ENCODE measurements around the gene CEP85. TPM values are rescaled to one million over a fixed set of nuclear protein-coding genes. Genes with fewer than 3 reads are reported as not detected.

The CEP85 gene
- total RNA-seq, 2 experiments from 2014 or later: 32.8 to 33.7 TPM

- Mint-ChIP-seq H3K4me1 (ENCODE audit: low read depth) (peaks cover 14% of the 10 kb centered on the region), H3K9me3 (no peaks in the 10 kb centered on the region), H3K36me3 (ENCODE audit: low read depth) (no peaks in the 10 kb centered on the region), H3K27ac (no peak overlapping the region), H3K4me3 (no peak overlapping the region), H3K27me3 (no peaks in the 10 kb centered on the region)
- intact Hi-C loops (cut with micrococcal nuclease): no loop called here
- POLR2A ChIA-PET: no interaction called here
- no peak for DNase-seq
- TF ChIP-seq CTCF (IDR thresholded peaks at IDR 0.05): no peak
- no peak for ATAC-seq
- CTCF ChIA-PET: interaction anchor here (0.6 to 1.2 kb wide), 2 partner anchors 37 to 52 kb away, joined by 4 to 5 read pairs; partner anchors contain the start of gene CEP85
Measured at GRCh38 chr1:26197301-26197700, 36.7 kb upstream of the CEP85 start.

- ATAC-seq (no peak), DNase-seq (no peak)
- no peak overlapping the region for H3K27ac Mint-ChIP-seq
- peaks cover 14% of the 10 kb centered on the region for H3K4me1 Mint-ChIP-seq (ENCODE audit: low read depth)
- no peak for TF ChIP-seq CTCF (IDR thresholded peaks at IDR 0.05)
- H3K9me3 Mint-ChIP-seq: no peaks in the 10 kb centered on the region
- ChIA-PET POLR2A (no interaction called here), CTCF (interaction anchor here (1.2 kb wide), 1 partner anchor 36 kb away, joined by 5 read pairs; the partner anchor contains the start of gene CEP85)
- intact Hi-C loops (cut with micrococcal nuclease): no loop called here
- H3K36me3 Mint-ChIP-seq (ENCODE audit: low read depth): no peaks in the 10 kb centered on the region
- no peaks in the 10 kb centered on the region for H3K27me3 Mint-ChIP-seq
- H3K4me3 Mint-ChIP-seq: no peak overlapping the region
Measured at GRCh38 chr1:26197813-26198212, 36.2 kb upstream of the CEP85 start.

GRCh38 chr1:26200413-26200812 lies 33.6 kb upstream of the CEP85 start:
- POLR2A ChIA-PET: no interaction called here
- Mint-ChIP-seq H3K27me3 (no peaks in the 10 kb centered on the region), H3K4me3 (no peak overlapping the region), H3K27ac (no peak overlapping the region), H3K36me3 (ENCODE audit: low read depth) (no peaks in the 10 kb centered on the region), H3K4me1 (ENCODE audit: low read depth) (peaks cover 14% of the 10 kb centered on the region), H3K9me3 (no peaks in the 10 kb centered on the region)
- TF ChIP-seq CTCF (IDR thresholded peaks at IDR 0.05): no peak
- intact Hi-C loops (cut with micrococcal nuclease): no loop called here
- CTCF ChIA-PET: interaction anchor here (1.5 to 1.7 kb wide), 2 partner anchors 30 to 32 kb away, joined by 4 read pairs; partner anchors contain the start of gene ZNF593
- ATAC-seq (no peak), DNase-seq (no peak)

- ATAC-seq (no peak), DNase-seq (peak; percentile 25)
- Mint-ChIP-seq H3K4me1 (ENCODE audit: low read depth) (peaks cover 14% of the 10 kb centered on the region), H3K36me3 (ENCODE audit: low read depth) (no peaks in the 10 kb centered on the region), H3K4me3 (no peak overlapping the region), H3K9me3 (no peaks in the 10 kb centered on the region), H3K27ac (no peak overlapping the region), H3K27me3 (no peaks in the 10 kb centered on the region)
- POLR2A ChIA-PET: interaction anchor here (0.6 kb wide), 1 partner anchor 14 kb away, joined by 3 read pairs; no protein-coding TSS in a partner anchor
- intact Hi-C loops (cut with micrococcal nuclease): no loop called here
- CTCF ChIA-PET: interaction anchor here (0.7 to 2.2 kb wide), 7 partner anchors 9 to 214 kb away, joined by 3 to 11 read pairs (median 6); partner anchors contain the start of genes CATSPER4, CEP85 and ZNF593
- TF ChIP-seq CTCF (IDR thresholded peaks at IDR 0.05): no peak
Measured at GRCh38 chr1:26203642-26204318, 30.2 kb upstream of the CEP85 start.

- ChIA-PET CTCF (interaction anchor here (0.7 to 1.4 kb wide), 4 partner anchors 24 to 111 kb away, joined by 3 read pairs; partner anchors contain the start of gene CEP85), POLR2A (interaction anchor here (0.9 kb wide), 1 partner anchor 235 kb away, joined by 3 read pairs; no protein-coding TSS in a partner anchor)
- Mint-ChIP-seq H3K9me3 (no peaks in the 10 kb centered on the region), H3K36me3 (ENCODE audit: low read depth) (no peaks in the 10 kb centered on the region), H3K4me3 (no peak overlapping the region), H3K4me1 (ENCODE audit: low read depth) (no peaks in the 10 kb centered on the region), H3K27me3 (no peaks in the 10 kb centered on the region), H3K27ac (no peak overlapping the region)
- TF ChIP-seq CTCF (IDR thresholded peaks at IDR 0.05): no peak
- DNase-seq: no peak
- intact Hi-C loops (cut with micrococcal nuclease): no loop called here
- no peak for ATAC-seq
Measured at GRCh38 chr1:26210147-26210870, 23.7 kb upstream of the CEP85 start.

Measured in activated CD8-positive, alpha-beta T cell treated with anti-CD3 and anti-CD28 coated beads for 36 hours (primary cell).